HT1080 (cell line): ENCODE results near the gene PHC3. TPM values are rescaled to one million over a fixed set of nuclear protein-coding genes. Genes with fewer than 3 reads are reported as not detected.
A peak's percentile ranks its signal among the peaks of the same experiment; 100 is the strongest.
"Not testable (repeated sequence)": the region's sequence is repeated elsewhere in the genome, so short reads cannot be mapped to it uniquely, and the experiment has no call there.

Experiments
- DNase-seq: peaks from one replicate; pipeline ENCODE4 v3.0.0-alpha.2; 2015; ENCODE audit warnings: low read depth
- total RNA-seq: library from RNA; depleted of rRNA; stranded (reverse); fragments of >200 nt; shearing (Covaris generic); gene quantifications from 2 replicates; pipeline ENCODE4 v1.2.3, GENCODE V29; 2014

The PHC3 gene
- total RNA-seq, 1 experiment from 2014 or later, result 21.2 TPM

DNA sequence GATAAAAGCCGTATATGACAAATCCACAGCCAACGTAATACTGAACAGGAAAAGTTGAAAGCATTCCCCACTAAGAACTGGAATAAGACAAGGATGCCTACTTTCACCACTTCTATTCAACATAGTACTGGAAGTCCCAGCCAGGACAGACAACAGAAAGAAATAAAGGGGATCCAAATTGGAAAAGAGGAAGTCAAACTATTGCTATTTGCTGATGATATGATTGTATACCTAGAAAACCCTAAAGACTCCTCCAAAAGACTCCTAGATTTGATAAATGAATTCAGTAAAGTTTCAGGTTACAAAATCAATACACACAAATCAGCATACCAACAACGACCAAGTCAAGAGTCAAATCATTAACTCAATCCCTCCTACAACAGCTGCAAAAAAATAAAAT, 14.2 kb upstream of the PHC3 start:
- not testable (repeated sequence) for DNase-seq

DNA sequence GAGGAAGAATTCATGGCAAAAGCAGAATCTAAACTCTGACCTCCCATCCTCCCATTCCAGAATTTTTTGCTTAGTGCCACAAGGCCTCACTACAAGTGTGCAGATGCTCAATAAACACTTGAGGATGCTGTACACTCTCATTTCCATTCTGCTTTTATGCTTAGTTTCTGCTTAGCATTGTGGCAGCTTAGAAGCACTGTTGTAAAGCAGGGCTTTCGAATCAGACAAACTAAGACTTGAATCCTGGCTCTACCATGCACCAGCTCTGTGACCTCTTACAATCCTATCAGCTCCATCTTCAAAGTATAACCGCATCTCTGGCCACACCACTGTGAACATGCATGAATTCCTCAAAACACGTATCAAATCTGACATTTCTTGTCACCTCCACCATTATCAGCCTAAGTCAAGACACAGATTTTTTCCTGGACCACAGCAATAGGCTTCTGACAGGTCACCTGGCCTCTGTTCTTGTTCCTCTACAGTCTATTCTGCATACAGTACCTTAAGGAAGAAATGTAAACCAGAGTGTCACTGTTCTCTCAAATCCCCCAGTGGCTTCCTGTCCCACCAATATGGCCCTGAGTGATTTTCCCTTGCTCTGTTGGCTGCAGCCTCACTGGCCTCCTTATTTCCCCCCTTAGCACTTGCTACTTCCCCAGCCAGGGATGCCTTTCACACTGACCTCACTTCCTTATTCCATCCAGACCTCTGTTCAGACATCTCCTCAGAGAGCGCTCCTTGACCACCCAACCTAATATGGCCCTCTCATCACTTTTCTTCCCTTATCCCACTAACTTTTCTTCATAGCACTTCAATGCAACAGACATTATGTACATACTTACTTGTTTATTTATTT, 8.1 kb upstream of the PHC3 start:
- DNase-seq, result no peak

DNA sequence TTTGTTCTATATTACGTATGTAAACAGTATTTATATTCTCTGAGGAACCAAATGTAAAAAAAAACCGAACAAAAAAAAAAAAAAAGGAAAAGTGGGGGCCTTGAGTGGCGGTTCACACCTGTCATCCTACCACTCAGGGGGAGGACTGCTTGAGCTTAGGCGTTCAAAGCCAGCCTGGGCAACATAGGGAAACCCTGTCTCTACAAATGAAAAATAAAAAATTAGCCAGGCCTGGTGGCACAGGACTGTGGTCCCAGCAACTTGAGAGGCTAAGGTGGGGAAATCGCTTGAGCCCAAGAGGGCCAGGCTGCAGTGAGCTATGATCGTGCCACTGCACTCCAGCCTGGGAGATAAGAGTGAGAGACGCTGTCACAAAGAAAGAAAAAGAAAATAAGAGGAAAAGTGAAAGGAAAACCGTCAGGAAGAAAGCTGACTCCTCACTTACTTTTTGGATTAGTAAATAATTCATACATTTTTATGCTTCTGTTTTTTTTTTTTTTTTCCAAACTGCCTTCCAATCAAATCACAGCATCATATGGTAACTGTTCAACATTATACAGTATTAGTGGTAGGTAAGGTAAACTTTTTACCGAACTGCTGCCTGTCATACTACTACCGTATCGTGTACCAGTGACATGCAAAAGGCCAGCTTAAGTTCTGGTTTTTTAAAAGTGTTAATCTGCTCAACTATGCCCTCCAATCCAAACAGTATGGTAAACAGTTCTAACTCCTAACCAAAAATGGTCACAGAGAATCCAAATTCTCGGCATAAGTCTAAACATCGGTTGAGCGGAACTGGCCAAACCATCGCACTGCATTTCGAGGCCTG, 1.2 kb downstream of the PHC3 start:
- peak; percentile 52 for DNase-seq

DNA sequence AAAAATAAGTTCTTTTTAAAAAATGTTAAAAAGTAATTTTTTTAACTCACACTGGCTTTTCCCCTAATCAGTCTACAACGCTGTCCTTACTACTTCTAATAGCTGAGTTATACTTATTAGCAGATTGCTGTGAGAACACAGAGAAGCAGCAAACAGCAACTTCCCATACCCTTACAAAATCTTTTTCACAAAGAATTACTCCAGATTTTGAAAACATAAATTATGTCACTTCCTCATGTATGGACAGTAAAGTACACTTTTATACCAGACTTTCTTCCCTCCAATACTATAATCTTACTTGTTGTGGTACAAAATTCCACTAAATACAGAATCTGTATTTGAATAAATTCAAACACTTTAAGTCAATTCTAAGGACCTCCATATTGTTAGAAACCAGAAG, 2.1 kb downstream of the PHC3 start:
- no peak for DNase-seq

DNA sequence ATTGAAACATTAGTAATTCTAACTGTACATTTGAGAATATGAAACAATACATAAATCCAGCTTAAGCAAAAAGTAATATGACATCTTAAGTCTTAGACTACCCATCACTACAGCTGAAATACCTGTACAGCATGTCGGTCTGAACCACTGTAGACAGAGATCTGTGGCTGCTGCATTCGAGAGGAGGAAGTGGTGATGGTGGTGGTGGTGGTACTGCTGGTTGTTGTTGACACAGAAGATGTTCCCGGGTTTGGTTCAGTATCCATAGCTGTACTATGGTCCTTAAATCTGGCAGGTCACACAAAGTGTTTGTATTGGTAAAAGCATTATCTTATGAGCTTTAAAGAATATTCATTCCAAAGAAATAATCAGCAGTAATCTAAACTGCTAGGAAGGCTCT, 2.9 kb downstream of the PHC3 start:
- DNase-seq, result no peak

DNA sequence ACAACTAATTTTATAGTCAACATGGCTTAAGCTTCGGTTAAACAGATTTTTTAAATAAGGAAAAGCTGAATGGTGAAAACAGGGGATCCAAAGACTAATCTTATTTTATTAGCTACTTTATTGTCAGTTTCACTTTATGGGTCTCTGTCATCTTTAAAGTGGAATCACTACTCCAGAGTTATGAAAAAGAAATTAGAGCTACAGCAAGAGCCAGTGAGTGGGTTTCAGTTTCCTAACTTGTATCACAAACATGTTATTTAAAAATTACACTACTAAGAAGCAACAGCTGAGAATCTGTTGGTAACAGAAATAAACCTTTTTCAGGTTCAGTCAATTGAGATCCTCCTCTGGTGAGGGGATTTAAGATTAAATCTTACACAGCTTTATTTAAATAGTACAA, 10.0 kb downstream of the PHC3 start:
- DNase-seq, result no peak

DNA sequence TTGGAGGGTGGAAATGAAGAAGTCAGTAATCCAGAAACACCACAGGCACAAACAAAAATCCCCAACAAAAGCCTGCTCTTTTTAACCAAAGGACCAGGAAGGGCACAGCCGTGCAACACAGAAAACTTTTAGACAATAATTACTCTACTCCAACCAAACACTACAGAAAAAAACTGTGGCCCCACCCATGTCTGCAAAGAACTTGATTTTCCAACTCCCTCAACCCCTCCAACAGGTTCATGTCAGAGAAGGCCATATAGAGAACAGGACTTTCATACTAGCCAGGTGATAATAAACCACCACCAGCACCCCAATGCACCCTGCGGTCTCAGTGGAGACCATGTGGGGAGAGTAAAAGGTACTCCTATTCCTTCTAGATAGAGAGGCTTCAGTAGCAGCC, 16.8 kb downstream of the PHC3 start:
- DNase-seq, result no peak

DNA sequence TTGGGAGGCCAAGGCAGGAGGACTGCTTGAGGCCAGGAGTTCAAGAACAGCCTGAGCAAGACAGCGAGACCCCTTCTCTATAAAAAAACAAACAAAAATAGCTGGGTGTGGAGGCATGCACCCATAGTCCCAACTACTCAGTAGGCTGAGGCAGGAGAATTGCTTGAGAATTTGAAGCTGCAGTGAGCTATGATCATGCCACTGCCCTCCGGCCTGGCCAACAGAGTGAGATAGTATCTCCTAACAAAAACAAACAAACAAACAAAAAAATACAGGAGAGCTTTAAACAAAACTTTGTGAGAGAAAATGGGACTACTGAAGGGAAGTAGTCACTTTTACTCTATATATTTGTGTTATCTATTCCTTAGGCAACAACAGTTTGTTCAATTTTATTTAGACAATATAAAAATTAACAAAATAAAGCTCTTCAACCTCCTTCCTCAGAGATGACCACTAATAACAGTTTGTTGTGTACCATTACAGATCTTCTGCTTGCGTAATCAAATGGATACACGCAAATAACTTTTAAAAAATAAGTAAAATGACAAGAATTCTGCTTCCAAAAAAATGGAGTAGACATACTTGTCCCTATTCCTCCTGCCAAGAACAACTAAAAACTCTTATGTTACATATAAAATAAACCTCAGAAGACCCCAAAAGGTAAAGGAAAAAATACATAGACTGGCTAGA, 17.4 kb downstream of the PHC3 start:
- DNase-seq, result no peak

DNA sequence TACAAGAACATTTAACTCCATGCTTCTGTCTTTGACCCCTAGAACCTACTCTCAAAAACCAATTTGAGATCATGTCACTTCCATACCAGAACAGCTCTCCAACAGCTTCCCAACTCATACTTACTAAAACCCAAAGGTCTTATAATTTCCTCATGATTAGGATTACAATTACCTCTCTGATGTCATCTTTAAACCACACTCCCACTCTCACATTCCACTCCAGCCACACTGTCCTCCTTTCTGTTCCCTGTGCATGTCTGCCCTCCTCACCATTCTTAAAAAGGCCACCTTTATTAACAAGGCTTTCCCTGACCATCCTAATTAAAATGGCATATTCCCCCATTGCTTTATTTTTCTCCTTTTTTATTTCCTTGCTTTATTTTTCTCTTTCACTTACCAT, 18.9 kb downstream of the PHC3 start:
- no peak for DNase-seq

DNA sequence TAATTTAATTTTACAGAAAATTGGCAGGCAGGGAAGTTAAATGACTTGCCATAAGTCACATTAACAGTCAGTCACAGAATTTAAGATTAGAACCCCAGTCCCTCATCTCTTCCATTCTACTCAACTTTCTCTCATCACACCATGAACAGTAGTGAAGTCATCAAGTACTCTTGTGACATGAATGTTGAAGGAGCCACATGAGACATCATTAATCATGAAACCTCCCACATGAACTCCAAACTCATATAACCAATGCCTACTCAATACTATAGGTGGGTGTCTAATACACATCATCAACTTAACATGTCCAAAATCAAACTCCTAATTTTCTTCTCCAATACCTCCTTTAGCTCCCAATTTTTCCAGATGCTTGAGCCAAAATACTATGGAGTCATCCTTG, 19.5 kb downstream of the PHC3 start:
- DNase-seq, result no peak

DNA sequence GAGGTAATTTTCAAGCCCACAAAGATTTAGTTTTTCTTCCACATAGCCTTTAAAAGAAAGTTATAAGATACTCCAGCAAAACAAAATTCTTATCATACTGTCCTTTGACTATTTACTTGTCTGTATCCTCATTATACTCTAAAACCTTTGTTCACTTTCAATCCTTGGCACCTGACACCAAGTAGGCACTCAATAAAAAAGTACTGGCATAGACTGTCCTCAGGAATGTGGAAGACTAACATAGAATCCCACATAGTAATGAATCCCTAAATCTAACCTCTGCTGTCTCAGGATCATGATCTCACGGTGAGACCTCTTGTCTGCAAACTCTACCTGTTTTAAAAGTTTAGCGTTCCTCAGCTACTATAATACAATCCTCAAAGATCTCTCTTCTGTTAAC, 21.6 kb downstream of the PHC3 start:
- DNase-seq, result no peak

DNA sequence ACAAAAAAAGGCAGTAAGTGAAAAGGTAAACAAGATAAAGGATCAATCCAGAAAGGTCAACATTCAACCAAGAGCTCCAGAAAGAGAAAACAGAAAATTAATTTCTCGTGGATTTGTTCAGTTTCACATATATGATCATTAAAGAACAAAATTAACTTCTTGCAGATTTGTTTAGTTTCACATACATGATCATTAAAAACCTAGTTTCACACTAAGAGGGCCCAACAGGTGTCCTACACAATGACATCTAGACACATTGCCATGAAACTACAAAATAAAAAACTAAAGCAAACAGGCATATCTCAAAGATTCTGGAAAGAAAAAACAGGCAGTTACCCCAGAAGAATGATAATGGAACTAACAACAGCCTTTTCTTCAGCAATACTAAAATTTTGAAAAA, 22.1 kb downstream of the PHC3 start:
- DNase-seq, result no peak

DNA sequence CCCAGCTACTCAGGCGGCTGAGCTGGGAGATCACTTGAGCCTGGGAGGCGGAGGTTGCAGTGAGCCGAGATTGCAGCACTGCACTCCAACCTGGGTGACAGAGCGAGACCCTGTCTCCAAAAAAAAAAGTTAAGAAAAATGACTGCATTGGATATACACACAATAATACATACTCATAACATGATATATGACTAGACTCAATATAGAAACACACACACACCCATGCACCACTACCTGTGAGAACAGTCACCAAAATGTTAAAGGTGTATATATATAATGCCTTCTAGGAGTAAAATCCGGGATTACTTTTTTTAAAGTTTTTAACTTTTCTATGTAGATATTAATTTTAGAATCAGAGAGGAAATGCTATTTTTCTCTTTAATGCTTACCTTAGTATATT, 25.9 kb downstream of the PHC3 start:
- no peak for DNase-seq

DNA sequence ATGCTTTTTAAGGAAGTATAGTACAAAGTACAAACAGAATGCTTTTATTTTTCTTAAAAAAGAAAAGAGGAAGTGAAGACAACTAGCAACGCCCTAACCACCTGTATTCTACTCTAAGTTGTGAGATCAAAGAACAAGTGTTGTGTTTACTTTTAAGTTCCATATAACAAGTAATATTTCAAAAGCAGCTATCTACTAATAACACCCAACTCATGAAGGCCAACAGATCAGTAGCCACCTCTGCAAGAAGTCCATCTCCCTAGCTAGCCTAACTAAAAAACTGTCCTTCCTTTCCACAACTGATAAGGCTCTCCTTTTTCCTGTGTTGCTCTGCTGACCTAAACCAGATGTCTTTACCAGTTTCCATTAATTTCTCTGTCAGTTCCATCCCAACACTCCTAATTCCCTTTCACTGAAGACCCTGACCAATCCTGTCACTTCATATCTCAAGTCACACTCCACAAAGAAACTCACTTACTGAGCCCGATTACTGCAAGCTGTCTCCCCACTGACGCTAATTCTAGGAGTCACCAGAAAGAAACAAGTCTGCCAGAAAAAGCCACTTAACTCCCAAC, 26.9 kb downstream of the PHC3 start:
- no peak for DNase-seq

DNA sequence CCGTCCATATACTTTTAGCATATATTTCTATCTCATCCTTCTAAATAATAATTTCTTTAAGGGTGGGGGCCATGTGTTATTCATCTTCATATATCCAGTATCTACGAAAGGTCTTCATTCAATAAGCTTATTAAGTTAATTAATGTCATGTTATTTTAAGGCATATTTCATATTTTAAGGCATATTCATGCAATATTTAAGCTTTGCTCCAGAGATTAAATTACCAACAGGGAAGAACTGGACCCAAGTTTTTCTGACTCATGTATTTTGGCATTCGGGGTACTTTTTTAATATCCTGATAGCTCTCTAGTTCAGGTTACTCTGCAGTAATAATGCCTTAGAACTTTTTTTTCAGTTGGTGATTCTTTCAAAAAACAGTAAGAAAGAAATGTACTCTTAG, 27.4 kb downstream of the PHC3 start:
- no peak for DNase-seq

DNA sequence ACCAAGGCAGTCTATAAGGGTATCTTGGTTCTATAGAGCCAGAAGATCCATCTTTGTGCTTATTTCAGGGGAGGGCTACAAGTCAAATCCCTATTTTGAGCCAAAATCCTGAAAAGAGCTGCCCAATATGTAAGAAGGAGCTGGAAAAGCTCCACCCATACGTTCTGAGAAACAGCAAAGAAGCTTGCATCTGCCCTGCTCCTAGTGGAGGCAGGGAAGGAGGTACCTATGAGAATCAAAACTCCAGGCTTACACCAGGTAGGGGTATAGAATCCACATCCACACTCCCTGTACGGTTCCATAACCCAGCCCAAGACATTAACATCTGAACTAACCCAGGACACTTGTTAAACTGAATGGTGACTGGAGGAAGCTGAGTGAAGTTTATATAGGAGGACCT, 30.0 kb downstream of the PHC3 start:
- no peak for DNase-seq

DNA sequence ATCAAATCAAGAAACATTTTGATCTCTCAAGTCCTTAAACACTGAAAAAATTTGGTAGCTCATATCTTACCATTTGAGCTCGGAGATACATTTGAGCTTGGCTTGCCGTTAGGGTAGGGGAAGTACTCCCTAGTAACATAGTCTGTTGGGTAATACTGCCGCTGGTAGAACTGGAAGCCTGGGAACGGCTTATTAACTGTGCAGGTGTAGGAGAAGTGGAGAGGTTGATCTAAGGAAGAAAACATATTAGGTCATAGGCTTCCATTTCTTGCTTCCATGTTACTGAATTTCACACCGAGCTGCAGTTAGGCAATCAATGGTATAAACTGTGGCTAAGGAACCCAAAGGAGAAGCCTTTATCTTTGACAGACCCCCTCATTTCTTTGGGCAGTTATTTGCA, 32.5 kb downstream of the PHC3 start:
- DNase-seq, result no peak

DNA sequence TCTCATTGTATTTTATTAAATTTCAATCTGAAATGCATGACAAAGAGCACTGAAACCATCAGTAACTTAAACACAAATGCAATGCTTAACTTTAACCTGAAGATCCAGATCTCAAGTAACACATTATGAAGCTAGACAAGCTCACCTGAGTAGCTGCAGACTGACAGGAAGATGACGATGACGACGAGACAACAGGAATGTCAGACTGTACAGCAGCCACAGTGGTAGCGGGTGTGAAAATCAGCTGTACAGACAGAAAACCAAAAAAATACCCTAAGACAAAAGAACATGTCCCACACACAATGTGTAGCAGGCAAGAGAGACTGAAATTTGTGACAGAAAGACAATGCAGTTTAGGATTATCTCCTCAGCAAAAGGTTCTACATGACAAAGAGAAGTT, 36.3 kb downstream of the PHC3 start:
- no peak for DNase-seq

DNA sequence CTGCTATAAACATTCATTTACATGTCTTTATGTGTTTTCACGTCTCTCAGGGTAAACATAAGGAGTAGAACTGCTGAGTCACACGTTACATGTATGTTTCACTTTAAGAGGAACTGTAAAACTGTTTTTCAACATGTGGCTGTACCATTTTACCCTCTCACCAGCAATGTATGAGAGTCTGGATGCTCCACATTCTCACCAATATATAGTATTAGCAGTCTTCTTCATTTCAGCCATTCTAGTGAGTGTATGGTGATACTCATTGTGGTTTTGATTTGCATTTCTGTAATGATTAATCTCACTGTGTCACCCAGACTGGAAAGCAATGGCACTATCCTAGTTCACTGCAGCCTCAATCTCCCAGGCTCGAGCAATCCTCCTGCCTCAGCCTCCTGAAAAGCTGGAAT, 37.1 kb downstream of the PHC3 start:
- no peak for DNase-seq

DNA sequence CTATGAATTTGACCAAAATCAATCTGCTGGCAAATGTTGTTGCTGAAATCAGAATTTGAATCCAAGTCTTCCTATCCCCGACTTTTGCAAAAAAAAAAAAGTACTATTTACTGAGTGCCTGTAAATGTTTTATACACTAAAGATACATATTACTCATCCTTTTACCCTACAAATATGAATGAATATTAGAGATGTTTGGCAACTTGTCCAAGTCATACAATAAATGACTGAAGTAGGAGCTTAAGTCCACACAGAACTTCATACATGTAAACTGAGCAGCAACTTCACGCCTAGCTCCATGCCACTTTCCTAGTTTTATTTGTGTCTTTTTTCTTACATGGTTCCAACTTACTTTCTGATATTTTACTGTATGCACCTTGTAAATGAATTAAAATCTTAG, 39.2 kb downstream of the PHC3 start:
- no peak for DNase-seq

DNA sequence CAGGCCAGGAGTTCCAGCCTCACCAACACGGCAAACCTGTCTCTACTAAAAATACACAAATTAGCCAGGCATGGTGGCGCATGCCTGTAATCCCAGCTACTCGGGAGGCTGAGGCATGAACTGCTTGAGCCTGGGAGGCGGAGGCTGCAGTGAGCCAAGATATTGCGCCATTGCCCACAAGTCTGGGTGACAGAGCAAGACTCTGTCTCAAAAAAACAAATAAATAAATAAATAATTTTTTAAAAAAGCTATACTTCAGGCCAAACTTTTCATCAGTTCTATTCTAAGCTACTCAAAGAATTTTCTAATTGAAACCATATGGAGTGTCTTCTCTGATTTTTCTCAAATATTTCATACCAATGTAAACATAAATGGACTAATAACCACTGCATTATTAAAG, 43.5 kb downstream of the PHC3 start:
- DNase-seq, result no peak

DNA sequence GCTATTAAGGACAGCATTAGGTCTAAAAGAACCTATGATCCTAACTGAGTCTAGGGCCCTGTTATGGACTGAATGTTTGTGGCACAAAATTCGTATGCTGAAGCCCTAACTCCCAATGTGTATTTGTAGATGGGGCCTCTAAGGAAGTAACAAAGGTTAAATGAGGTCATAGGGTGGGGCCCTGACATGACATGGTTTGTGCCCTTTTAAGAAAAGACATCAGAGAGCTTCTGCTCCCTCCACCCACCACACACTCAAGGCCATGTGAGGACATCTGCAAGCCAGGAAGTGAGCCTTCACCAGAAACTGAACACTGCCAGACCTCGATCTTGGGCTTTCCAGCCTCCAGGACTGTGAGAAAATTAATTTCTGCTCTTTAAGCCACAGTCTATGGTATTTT, 49.2 kb downstream of the PHC3 start:
- DNase-seq, result peak; percentile 43
